ENCODE measurements around the gene CCDC87. TPM values are rescaled to one million over a fixed set of nuclear protein-coding genes. Genes with fewer than 3 reads are reported as not detected.

CCDC87 gene
- total and polyA plus RNA-seq, 12 donors: 0.13 to 0.90 (median 0.47) TPM

- H3K27ac ChIP-seq: no peak overlapping the region
- H3K4me3 ChIP-seq: no peak overlapping the region
- 17 to 29% (median 21%) methylated on average over 14 to 25 of the region's 25 CpGs for WGBS, 4 donors
- DNase-seq: peak; percentile 74 to 92 (median 82)
- H3K4me1 ChIP-seq (replicated peaks in 1 of 2): peaks cover 0 to 6% of the 10 kb centered on the region in 2 donors
- TF ChIP-seq, protein P1, sequence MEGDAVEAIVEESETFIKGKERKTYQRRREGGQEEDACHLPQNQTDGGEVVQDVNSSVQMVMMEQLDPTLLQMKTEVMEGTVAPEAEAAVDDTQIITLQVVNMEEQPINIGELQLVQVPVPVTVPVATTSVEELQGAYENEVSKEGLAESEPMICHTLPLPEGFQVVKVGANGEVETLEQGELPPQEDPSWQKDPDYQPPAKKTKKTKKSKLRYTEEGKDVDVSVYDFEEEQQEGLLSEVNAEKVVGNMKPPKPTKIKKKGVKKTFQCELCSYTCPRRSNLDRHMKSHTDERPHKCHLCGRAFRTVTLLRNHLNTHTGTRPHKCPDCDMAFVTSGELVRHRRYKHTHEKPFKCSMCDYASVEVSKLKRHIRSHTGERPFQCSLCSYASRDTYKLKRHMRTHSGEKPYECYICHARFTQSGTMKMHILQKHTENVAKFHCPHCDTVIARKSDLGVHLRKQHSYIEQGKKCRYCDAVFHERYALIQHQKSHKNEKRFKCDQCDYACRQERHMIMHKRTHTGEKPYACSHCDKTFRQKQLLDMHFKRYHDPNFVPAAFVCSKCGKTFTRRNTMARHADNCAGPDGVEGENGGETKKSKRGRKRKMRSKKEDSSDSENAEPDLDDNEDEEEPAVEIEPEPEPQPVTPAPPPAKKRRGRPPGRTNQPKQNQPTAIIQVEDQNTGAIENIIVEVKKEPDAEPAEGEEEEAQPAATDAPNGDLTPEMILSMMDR (IDR thresholded peaks at IDR 0.05): peak; percentile 73 to 93 (median 82)
- no peak for TF ChIP-seq POLR2A (IDR thresholded peaks at IDR 0.05)
- no peaks in the 10 kb centered on the region for H3K36me3 ChIP-seq (replicated peaks in 1 of 2)
- H3K9me3 ChIP-seq (replicated peaks in 1 of 3): no peaks in the 10 kb centered on the region
- intact Hi-C loops (cut with DNase I): loop anchor here in 1 of 2 donors (2.0 kb wide), 1 partner anchor 100 kb away; no protein-coding TSS in a partner anchor
- no peaks in the 10 kb centered on the region for H3K27me3 ChIP-seq
Measured at GRCh38 chr11:66579017-66579606, 13.8 kb downstream of the CCDC87 start.

GRCh38 chr11:66570850-66571180 lies 22.0 kb downstream of the CCDC87 start:
- H3K4me1 ChIP-seq (replicated peaks in 1 of 2): peaks cover 14 to 15% of the 10 kb centered on the region in 2 donors
- intact Hi-C loops (cut with DNase I): no loop called here
- H3K27me3 ChIP-seq: no peaks in the 10 kb centered on the region
- 41 to 65% (median 64%) methylated on average over 2 of the region's 2 CpGs for WGBS, 4 donors
- no peak overlapping the region for H3K4me3 ChIP-seq
- peaks cover 0 to 5% of the 10 kb centered on the region in 2 donors for H3K36me3 ChIP-seq (replicated peaks in 1 of 2)
- TF ChIP-seq POLR2A (IDR thresholded peaks at IDR 0.05): no peak
- TF ChIP-seq, protein P1 (IDR thresholded peaks at IDR 0.05): no peak
- H3K9me3 ChIP-seq (replicated peaks in 1 of 3): no peaks in the 10 kb centered on the region
- H3K27ac ChIP-seq: no peak overlapping the region
- DNase-seq: no peak

- H3K27ac ChIP-seq: no peak overlapping the region
- no peak for TF ChIP-seq POLR2A (IDR thresholded peaks at IDR 0.05)
- H3K9me3 ChIP-seq (replicated peaks in 1 of 3): no peaks in the 10 kb centered on the region
- DNase-seq: no peak
- 54 to 72% (median 57%) methylated on average over 5 of the region's 5 CpGs for WGBS, 4 donors
- peaks cover 14 to 15% of the 10 kb centered on the region in 2 donors for H3K4me1 ChIP-seq (replicated peaks in 1 of 2)
- H3K4me3 ChIP-seq: no peak overlapping the region
- intact Hi-C loops (cut with DNase I): no loop called here
- H3K27me3 ChIP-seq: no peaks in the 10 kb centered on the region
- peaks cover 0 to 8% of the 10 kb centered on the region in 2 donors for H3K36me3 ChIP-seq (replicated peaks in 1 of 2)
Measured at GRCh38 chr11:66570079-66570849, 22.6 kb downstream of the CCDC87 start.

GRCh38 chr11:66569076-66569475 lies 23.8 kb downstream of the CCDC87 start:
- TF ChIP-seq POLR2A (IDR thresholded peaks at IDR 0.05): no peak
- TF ChIP-seq, protein P1 (IDR thresholded peaks at IDR 0.05): no peak
- DNase-seq: no peak
- Histone ChIP-seq H3K27me3 (no peaks in the 10 kb centered on the region), H3K27ac (peak overlapping the region in 1 of 5 donors; percentile 42), H3K4me1 (replicated peaks in 1 of 2) (peaks cover 14 to 15% of the 10 kb centered on the region in 2 donors), H3K9me3 (replicated peaks in 1 of 3) (no peaks in the 10 kb centered on the region), H3K36me3 (replicated peaks in 1 of 2) (peaks cover 0 to 8% of the 10 kb centered on the region in 2 donors), H3K4me3 (no peak overlapping the region)
- intact Hi-C loops (cut with DNase I): no loop called here
- 79 to 87% (median 84%) methylated on average over 7 of the region's 7 CpGs for WGBS, 4 donors
